GM18498 (cell line): Measurements from ENCODE around the gene CWC27.
"Not testable (repeated sequence)": the region's sequence is repeated elsewhere in the genome, so short reads cannot be mapped to it uniquely, and the experiment has no call there.

Experiments used
- ATAC-seq: cut with Tn5 transposase; IDR thresholded peaks from one replicate; pipeline ENCODE4 v1.9.1; 2021; ENCODE audit warnings: mild to moderate bottlenecking, moderate library complexity; ENCODE audit not compliant: unreplicated experiment

The CWC27 gene

GRCh38 chr5:64838376-64838775 lies 69.6 kb downstream of the CWC27 start:
- ATAC-seq: no peak

GRCh38 chr5:64838803-64839202 lies 70.1 kb downstream of the CWC27 start:
- ATAC-seq: no peak

- no peak for ATAC-seq
These were observed 71.2 kb downstream of the CWC27 start for GRCh38 chr5:64839936-64840335.

GRCh38 chr5:64840958-64841357 lies 72.2 kb downstream of the CWC27 start:
- no peak for ATAC-seq

GRCh38 chr5:64853777-64854176 lies 85.0 kb downstream of the CWC27 start:
- ATAC-seq: no peak

DNA sequence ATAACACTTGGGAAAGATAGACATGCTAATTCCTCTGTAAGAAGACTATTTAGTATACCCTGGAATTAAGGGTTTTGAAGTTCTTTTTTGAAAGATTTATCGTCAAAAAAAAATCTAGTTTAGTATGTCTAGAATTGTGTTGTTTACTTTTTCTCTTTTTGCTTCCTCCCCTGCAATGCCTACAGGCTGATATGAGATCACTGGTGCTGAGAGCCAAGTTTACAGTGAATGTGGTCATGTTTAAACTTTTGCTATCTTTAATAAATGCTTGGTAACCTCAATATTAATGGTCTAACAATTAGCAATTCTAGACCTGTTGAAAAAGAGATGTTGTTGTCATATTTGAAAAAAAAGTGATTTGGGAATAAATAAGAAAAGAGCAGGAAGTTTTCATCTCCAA lies 86.1 kb downstream of the CWC27 start:
- no peak for ATAC-seq

GRCh38 chr5:64859881-64860280 lies 91.2 kb downstream of the CWC27 start:
- ATAC-seq: no peak

- no peak for ATAC-seq
These were observed 92.6 kb downstream of the CWC27 start for GRCh38 chr5:64861281-64861680.

- no peak for ATAC-seq
These were observed 95.4 kb downstream of the CWC27 start for GRCh38 chr5:64864171-64864570.

DNA sequence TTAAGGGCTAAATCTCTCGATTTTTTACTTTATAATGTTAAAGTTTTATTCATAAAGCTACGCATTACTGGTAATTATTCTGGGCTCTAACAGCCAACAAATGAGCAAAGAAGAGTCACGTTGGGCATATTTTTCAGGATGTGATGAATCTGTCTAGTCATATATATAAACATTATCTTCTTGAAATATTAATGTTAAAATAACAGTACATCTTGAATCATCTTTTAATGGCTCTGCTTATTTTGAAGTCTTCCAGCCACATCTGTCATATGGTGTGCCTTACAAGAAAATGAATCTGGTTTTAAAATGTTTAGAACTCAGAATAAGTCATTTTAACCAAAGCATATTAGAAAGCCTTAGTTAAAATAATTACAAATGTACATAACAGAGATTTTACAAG lies 96.9 kb downstream of the CWC27 start:
- ATAC-seq: no peak

GRCh38 chr5:64869419-64869818 lies 100.7 kb downstream of the CWC27 start:
- ATAC-seq: no peak

- ATAC-seq: no peak
These were observed 103.3 kb downstream of the CWC27 start for GRCh38 chr5:64872044-64872443.

DNA sequence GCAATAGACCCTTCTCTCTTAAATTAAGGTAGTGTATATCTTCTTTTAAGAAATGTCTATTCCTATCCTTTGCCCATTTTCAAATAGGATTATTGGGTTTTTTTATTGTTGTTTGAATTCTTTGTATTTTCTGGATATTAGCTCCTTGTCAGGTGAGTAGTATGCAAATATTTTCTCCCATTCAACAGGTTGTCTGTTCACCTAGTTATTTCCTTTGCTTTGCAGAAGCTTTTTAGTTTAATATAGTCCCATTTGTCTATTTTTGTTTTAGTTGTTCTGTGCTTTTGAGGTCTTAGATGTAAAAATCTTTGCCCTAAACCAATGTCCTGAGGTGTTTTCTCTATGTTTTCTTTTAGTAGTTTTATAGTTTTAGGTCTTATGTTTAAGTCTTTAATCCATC lies 104.7 kb downstream of the CWC27 start:
- no peak for ATAC-seq

DNA sequence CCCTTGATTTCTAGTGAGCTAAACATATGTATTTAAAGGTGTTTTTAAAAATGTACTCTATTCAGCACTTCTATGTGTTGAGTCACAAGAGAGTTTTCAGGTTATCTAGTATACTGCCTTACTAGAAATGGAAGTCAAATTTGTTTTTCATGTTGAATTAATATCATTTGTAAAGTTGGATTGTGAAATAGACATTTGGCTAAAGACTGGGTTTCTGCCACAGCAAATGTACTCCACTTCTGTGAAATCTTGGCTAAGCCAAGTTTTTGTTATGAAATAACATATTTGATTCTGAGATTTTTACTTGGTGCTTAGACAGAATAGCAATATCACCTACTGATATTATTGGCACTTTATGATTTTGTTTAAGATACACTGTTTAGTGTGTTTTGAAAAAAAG lies 106.0 kb downstream of the CWC27 start:
- ATAC-seq: no peak

DNA sequence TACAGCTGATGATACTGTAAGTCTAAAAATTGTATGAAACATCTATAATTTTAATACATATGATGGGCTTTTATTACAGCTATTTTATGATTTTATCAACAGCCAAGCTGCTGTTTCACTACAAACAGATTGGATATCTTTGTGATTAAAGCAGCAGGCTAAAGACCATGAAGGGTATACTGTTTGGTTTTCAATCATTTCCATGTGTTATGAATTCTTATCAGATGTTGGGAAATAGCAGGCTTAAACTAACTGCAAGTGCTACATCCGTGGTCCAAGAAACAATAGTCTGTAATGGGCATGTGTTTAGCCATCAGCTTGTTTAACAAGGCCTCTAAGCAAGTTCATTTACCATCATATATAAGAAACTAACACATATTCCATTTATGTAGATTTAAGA lies 107.5 kb downstream of the CWC27 start:
- ATAC-seq: no peak

- no peak for ATAC-seq
These were observed 112.1 kb downstream of the CWC27 start for GRCh38 chr5:64880821-64881220.

GRCh38 chr5:64883912-64884311 lies 115.2 kb downstream of the CWC27 start:
- no peak for ATAC-seq

DNA sequence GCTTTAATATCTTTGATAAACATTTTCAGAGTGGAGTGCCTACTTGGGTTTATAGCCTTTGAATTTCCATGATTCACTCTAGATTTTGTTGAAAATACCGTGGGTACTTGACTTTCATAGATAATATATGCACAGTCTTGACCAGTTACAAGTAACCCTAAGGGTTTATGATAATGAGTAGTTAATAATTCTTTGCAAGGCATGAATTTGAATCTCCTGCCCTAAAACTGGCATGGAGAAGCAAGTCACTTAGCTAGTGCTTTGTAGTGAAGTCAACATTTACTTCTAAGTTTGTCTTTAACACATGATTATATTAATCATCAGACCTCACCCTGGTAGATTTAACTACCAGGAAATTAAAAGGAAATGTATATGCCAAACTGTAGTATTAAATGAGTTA lies 115.8 kb downstream of the CWC27 start:
- ATAC-seq: no peak

GRCh38 chr5:64887910-64888309 lies 119.2 kb downstream of the CWC27 start:
- no peak for ATAC-seq

GRCh38 chr5:64895748-64896147 lies 127.0 kb downstream of the CWC27 start:
- ATAC-seq: no peak

DNA sequence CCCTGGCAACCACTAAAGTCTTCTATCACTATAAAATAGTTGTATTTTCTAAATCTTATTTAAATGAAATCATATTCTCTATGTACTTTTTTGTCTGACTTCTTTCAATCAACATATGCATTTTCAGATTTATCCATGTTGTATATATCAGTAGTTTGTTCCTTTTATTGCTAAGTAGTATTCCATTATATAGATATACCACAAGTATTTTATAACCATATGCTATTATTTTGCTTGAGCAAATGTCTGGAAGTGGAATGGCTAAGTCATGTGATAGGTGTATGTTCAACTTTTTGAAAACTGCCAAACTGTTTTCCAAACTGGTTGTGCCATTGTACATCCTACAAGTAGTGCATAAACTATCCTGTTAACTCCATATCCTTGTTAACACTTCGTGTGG lies 131.1 kb downstream of the CWC27 start:
- no peak for ATAC-seq

GRCh38 chr5:64900618-64901017 lies 131.9 kb downstream of the CWC27 start:
- no peak for ATAC-seq

DNA sequence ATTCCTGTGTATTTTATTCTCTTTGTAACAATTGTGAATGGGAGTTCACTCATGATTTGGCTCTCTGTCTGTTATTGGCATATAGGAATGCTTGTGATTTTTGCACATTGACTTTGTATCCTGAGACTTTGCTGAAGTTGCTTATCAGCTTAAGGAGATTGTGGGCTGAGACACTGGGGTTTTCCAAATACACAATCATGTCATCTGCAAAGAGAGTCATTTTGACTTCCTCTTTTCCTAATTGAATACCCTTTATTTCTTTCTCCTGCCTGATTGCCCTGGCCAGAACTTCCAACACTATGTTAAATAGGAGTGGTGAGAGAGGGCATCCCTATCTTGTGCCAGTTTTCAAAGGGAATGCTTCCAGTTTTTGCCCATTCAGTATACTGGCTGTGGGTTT lies 138.7 kb downstream of the CWC27 start:
- ATAC-seq: not testable (repeated sequence)

GRCh38 chr5:64914396-64914795 lies 145.7 kb downstream of the CWC27 start:
- no peak for ATAC-seq
